ENCODE data around the gene TNNI3.

The TNNI3 gene

DNA sequence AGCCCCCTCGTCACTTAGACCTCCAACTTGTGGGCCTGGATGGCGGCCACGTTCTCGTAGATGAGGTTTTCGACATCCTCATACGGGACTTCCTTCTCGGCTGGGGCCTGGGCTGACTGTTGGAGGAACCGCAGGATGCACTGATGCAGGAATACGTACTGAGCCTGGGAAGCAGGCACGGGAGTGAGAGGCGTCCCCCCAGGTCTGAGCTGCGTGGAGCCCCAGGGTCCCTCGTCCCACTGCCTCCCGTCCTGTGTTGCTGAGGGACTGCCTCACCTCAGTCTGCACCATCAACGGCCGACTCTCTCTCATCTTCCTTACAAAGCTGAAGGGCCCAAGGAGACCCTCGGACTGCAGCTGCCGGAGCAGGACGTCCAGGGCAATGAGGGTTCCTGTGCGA, 24.2 kb upstream of the TNNI3 start:
- DNase-seq (ENCODE audit: low read depth, low spot score), result no peak
- no peak overlapping the region for H3K4me3 ChIP-seq (ENCODE audit: low read depth, low read length)
- POLR2A ChIA-PET, result no interaction called here
- CTCF ChIA-PET, result interaction anchor here (0.8 kb wide), 1 partner anchor 286 kb away, joined by 3 read pairs; no protein-coding TSS in a partner anchor
- TF ChIP-seq, protein P1, sequence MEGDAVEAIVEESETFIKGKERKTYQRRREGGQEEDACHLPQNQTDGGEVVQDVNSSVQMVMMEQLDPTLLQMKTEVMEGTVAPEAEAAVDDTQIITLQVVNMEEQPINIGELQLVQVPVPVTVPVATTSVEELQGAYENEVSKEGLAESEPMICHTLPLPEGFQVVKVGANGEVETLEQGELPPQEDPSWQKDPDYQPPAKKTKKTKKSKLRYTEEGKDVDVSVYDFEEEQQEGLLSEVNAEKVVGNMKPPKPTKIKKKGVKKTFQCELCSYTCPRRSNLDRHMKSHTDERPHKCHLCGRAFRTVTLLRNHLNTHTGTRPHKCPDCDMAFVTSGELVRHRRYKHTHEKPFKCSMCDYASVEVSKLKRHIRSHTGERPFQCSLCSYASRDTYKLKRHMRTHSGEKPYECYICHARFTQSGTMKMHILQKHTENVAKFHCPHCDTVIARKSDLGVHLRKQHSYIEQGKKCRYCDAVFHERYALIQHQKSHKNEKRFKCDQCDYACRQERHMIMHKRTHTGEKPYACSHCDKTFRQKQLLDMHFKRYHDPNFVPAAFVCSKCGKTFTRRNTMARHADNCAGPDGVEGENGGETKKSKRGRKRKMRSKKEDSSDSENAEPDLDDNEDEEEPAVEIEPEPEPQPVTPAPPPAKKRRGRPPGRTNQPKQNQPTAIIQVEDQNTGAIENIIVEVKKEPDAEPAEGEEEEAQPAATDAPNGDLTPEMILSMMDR (IDR thresholded peaks at IDR 0.05; ENCODE audit: insufficient read depth, low read length, missing control alignments), result no peak

DNA sequence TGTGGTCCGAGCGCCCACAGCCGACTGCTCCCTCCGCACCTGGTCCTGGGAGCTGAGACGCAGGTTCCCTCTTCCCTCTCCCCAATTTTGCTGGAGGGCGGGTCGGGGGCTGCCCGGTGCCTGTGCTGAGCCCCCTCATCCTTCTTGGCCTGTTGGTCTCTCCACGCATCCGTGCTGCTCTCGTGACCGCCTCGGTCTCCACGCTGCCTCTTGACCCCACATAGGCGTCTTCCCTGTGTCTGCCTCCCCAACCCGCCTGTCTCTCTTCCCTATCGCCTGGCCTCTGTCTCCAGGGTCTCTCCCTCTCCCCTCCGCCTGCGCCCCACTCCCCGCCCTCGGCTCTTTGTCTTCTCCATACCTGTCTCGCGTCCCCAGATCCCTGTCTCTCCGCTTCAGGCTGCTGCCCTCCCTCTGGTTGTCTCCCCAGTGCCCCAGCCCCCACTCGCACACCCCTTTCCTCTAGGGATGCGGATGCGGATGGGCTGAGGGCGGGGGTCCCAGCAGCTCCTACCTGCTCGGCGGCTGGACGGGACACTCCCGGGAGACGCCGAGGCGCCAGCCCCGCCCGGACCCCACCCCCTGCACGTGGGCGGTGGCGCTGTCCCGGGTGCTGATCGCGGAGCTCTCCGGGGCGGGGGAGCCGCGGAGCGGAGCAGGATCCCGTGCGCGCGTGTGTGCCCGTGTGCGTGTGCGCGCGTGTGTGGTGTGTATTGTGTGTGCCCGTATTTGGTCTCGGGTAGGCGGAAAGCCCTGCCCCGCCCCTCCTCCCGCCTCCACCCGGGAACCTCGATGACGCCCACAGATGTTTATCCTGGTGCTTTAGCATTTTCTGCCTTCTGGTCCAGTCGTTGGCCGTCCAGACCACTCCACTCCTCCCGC, 22.3 kb upstream of the TNNI3 start, which contains the start of gene SYT5:
Gene SYT5 (minus strand): TSS at position 684 of the 879 bp plus-strand sequence. CDS start 1,248 bp downstream, outside the sequence.
- ChIA-PET POLR2A (interaction anchor here (0.6 kb wide), 1 partner anchor 227 kb away, joined by 3 read pairs; no protein-coding TSS in a partner anchor), CTCF (interaction anchor here (0.6 kb wide), 1 partner anchor 91 kb away, joined by 3 read pairs; no protein-coding TSS in a partner anchor)
- DNase-seq (ENCODE audit: low read depth, low spot score), result no peak
- TF ChIP-seq, protein P1 (IDR thresholded peaks at IDR 0.05; ENCODE audit: insufficient read depth, low read length, missing control alignments), result no peak
- H3K4me3 ChIP-seq (ENCODE audit: low read depth, low read length), result peak within 1 kb of the TSS; percentile 56

DNA sequence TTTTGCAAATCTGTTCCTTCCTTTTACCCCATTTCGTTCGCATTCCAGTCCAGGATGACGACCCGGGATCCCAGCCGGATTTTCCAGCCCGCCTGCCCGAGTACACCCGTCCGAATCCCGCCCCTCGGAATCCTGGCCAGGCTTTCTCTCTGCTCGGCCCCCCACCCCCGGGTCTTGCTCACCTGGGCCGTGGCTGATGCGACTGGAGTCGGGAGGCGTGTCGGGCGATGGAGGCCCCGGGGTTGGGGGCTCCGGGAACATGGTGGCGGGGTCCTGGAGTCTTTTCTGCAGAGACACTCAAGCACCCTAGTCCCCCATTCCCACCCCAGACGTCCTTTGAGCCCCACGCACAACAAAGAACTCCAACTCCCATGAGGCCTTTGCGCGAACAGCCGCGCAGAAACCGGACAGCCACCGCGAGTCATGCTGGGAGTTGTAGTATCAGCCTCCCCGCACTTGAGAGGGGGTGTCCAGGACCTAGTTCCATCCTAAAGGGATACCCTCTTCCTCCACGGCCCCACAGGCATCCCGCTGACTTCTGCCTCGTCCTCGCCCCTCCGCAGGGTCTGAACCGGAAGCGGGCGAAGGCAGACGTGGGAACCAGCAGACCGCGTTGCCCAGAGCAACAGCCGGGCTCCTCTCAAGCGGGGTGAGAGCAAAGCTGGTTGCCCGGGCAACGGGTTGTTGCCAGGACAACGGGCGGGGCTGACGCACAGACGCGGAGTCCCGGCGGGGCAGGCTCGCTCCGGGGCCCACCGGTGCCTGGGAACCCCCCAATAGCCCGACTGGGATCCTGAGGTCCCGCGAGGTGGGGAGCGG, 21.5 kb upstream of the TNNI3 start:
- CTCF ChIA-PET, result interaction anchor here (1.0 kb wide), 1 partner anchor 19 kb away, joined by 3 read pairs; no protein-coding TSS in a partner anchor
- POLR2A ChIA-PET, result no interaction called here
- TF ChIP-seq, protein P1 (IDR thresholded peaks at IDR 0.05; ENCODE audit: insufficient read depth, low read length, missing control alignments), result no peak
- H3K4me3 ChIP-seq (ENCODE audit: low read depth, low read length), result peak overlapping the region; percentile 56
- DNase-seq (ENCODE audit: low read depth, low spot score), result no peak

DNA sequence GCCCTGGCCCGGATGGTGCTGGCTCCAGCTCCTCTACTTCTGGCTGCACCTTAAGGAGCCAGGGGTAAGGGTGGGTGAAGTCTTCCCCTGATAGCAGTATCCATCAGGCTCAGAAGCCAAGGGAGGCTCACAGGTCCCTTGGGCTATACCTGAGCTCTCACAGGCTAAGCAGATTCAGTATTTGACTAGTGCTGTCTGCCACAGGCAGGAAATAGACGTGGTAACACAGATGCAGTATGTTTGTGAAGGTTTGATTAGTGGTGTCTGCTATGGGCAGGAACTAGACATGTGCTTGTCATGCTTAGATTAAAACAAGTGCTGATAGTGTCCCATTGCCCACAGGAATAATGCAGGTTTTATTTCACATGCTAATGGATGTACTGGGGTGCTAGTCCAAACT, 18.5 kb upstream of the TNNI3 start:
- no peak overlapping the region for H3K4me3 ChIP-seq (ENCODE audit: low read depth, low read length)
- TF ChIP-seq, protein P1 (IDR thresholded peaks at IDR 0.05; ENCODE audit: insufficient read depth, low read length, missing control alignments), result no peak
- ChIA-PET CTCF (interaction anchor here (4.9 kb wide), 1 partner anchor 17 kb away, joined by 32 read pairs; the partner anchor contains the start of gene TNNI3), POLR2A (no interaction called here)
- no peak for DNase-seq (ENCODE audit: low read depth, low spot score)

DNA sequence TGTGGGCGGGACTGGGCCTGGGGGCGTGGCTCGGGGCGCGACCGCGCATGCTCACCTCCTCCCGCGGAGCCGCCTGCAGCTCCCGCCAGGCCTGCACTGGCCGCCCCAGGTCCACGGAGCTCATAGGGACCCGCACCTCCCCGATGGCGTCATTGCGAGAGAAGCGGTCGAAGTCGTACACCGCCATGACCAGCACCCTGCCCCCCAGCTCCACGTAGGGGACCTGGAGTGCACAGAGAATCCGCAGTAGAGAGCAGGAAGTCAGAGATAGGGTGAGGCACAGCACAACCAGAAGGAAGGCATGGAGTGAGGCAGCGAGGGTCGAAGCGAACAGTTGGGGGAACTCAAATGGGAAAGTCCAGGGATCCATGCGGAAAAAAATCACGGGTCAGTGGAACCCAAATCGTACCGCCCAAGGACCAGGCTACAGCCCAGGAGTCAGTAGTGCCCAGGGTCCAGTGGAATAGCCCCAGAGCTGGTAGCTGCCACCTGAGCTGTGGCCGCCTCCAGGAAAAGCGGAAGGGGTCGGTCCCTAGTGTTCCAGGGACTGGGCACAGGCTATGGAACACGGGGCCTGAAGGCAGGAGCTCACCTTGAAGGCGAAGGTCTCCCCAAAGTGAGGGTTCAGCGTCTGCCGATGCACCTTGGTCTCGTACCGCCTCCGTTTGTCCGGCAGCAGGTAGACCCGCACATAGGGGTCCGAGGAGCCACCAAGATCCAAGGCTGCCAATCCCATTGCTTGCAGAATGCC, 17.8 kb upstream of the TNNI3 start:
- DNase-seq (ENCODE audit: low read depth, low spot score), result no peak
- POLR2A ChIA-PET, result interaction anchor here (1.2 kb wide), 1 partner anchor 232 kb away, joined by 4 read pairs; the partner anchor contains the start of gene UBE2S
- TF ChIP-seq, protein P1 (IDR thresholded peaks at IDR 0.05; ENCODE audit: insufficient read depth, low read length, missing control alignments), result no peak
- no peak overlapping the region for H3K4me3 ChIP-seq (ENCODE audit: low read depth, low read length)
- CTCF ChIA-PET, result interaction anchor here (1.3 to 4.9 kb wide), 4 partner anchors 9 to 208 kb away, joined by 3 to 32 read pairs (median 6); partner anchors contain the start of genes TMEM238 and TNNI3

Data from AG04449 (cell line).